SU-DHL-6 (cell line): Measurements from ENCODE around the gene NBPF19.
"Not testable (repeated sequence)": the region's sequence is repeated elsewhere in the genome, so short reads cannot be mapped to it uniquely, and the experiment has no call there.

Experiments
- H2AFZ ChIP-seq: fragments of 200-600 bp; sonication (generic); 2 replicates; pipeline ENCODE4 v1.6.1; 2014; ENCODE audit warnings: low read depth, mild to moderate bottlenecking, moderate library complexity, mixed read lengths, antibody characterized with exemption, low read length; ENCODE audit not compliant: severe bottlenecking
- H3F3A ChIP-seq: fragments of 200-600 bp; shearing (Covaris generic); 2 replicates; pipeline ENCODE4 v1.6.0; 2016; ENCODE audit warnings: antibody characterized with exemption, mild to moderate bottlenecking; ENCODE audit not compliant: insufficient read depth
- H3K27ac ChIP-seq: fragments of 200-600 bp; sonication (generic); 2 replicates; pipeline ENCODE4 v1.5.1; 2016; ENCODE audit warnings: low read depth, mild to moderate bottlenecking, low read length, moderate library complexity, mixed read lengths
- H3K27me3 ChIP-seq: fragments of 200-600 bp; sonication (generic), shearing (Covaris generic); 2 replicates; pipeline ENCODE4 v1.6.0; 2014; ENCODE audit warnings: mild to moderate bottlenecking, low read length
- H3K36me3 ChIP-seq: fragments of 200-600 bp; sonication (generic); 2 replicates; pipeline ENCODE4 v1.6.1; 2014; ENCODE audit warnings: mild to moderate bottlenecking, low read length, mixed read lengths
- H3K4me2 ChIP-seq: fragments of 300-600, 200-600 bp; shearing (Covaris generic), sonication (generic); 2 replicates; pipeline ENCODE4 v1.6.0; 2014; ENCODE audit warnings: low read length, low read depth, mild to moderate bottlenecking; ENCODE audit not compliant: poor library complexity, severe bottlenecking
- H3K4me3 ChIP-seq: fragments of 200-600 bp; sonication (generic); 2 replicates; pipeline ENCODE4 v1.5.1; 2014; ENCODE audit warnings: antibody characterized with exemption, low read length, mild to moderate bottlenecking, mixed read lengths; ENCODE audit not compliant: insufficient read depth, poor library complexity, severe bottlenecking
- H3K79me2 ChIP-seq: fragments of 200-600 bp; sonication (generic); 2 replicates; pipeline ENCODE4 v1.6.1; 2014; ENCODE audit warnings: mild to moderate bottlenecking, low read length, moderate library complexity; ENCODE audit not compliant: insufficient read depth
- H3K9ac ChIP-seq: fragments of 200-600 bp; sonication (generic); 2 replicates; pipeline ENCODE4 v1.7.0; 2014; ENCODE audit warnings: mild to moderate bottlenecking, low read length
- H3K9me2 ChIP-seq: fragments of 200-600 bp; sonication (generic); replicated peaks from 2 replicates; pipeline ENCODE4 v1.6.1; 2014; ENCODE audit warnings: low read length; ENCODE audit not compliant: insufficient read depth
- H3K9me3 ChIP-seq: fragments of 200-600 bp; sonication (generic); 2 replicates; pipeline ENCODE4 v1.6.1; 2014; ENCODE audit warnings: low read length, mixed read lengths; ENCODE audit not compliant: insufficient read depth
- H4K20me1 ChIP-seq: fragments of 200-600 bp; sonication (generic); 2 replicates; pipeline ENCODE4 v1.6.1; 2014; ENCODE audit warnings: low read depth, mild to moderate bottlenecking, antibody characterized with exemption, low read length, moderate library complexity, mixed read lengths

The NBPF19 gene

DNA sequence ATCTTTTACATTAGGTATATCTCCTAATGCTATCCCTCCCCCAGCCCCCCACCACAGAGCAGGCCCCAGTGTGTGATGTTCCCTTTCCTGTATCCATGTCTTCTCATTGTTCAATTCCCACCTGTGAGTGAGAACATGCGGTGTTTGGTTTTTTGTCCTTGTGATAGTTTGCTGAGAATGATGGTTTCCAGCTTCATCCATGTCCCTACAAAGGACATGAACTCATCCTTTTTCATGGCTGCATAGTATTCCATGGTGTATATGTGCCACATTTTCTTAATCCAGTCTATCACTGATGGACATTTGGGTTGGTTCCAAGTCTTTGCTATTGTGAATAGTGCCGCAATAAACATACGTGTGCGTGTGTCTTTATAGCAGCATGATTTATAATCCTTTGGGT is 90.6 kb downstream of the NBPF19 start:
- H3K9me2 ChIP-seq, H3K27me3 ChIP-seq, H3K4me2 ChIP-seq, H3K9ac ChIP-seq, H4K20me1 ChIP-seq, H3F3A ChIP-seq, H2AFZ ChIP-seq, H3K27ac ChIP-seq, H3K36me3 ChIP-seq, H3K79me2 ChIP-seq, H3K4me3 ChIP-seq, H3K9me3 ChIP-seq: not testable (repeated sequence)

DNA sequence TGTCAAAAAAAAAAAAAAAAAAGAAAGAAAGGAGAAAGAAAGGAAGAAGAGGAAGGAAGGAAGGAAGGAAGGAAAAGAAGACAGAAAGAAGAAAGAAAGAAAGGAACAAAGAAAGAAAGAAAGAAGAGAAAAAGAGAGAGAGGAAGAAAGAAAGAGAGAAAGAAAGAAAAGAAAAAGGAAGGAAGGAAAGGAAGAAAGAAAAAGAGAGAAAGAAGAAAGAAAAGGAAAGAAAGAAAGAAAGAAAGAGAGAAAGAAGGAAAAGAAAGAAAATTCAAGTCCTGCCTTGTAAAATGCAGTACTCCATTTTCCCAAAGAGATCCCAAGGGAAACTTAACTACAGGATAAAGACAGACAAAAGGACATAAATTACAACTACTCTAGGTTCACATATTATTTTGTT is 97.9 kb downstream of the NBPF19 start:
- not testable (repeated sequence) for H2AFZ ChIP-seq, H3K27ac ChIP-seq, H3K9me2 ChIP-seq, H3K79me2 ChIP-seq, H3K9me3 ChIP-seq, H3F3A ChIP-seq, H3K27me3 ChIP-seq, H3K4me2 ChIP-seq, H3K36me3 ChIP-seq, H4K20me1 ChIP-seq, H3K9ac ChIP-seq, H3K4me3 ChIP-seq

GRCh38 chr1:149585592-149585991 is 110.7 kb downstream of the NBPF19 start:
- H3F3A ChIP-seq, H3K9me2 ChIP-seq, H3K4me2 ChIP-seq, H3K4me3 ChIP-seq, H3K36me3 ChIP-seq, H3K9ac ChIP-seq, H3K27me3 ChIP-seq, H3K79me2 ChIP-seq, H2AFZ ChIP-seq, H3K9me3 ChIP-seq, H3K27ac ChIP-seq, H4K20me1 ChIP-seq: not testable (repeated sequence)
